HCT116 (cell line): Measurements from ENCODE around the gene E2F6.
A peak's percentile ranks its signal among the peaks of the same experiment; 100 is the strongest.

ENCODE experiments used
- EGR1 ChIP-seq: IDR thresholded peaks from 2 replicates; pipeline ENCODE4 v1.6.1; 2012; ENCODE audit warnings: low read depth
- EZH2 ChIP-seq: fragments of 200-600 bp; sonication (generic); IDR thresholded peaks from 2 replicates; pipeline ENCODE4 v1.6.1; 2017; ENCODE audit warnings: antibody characterized with exemption, mixed run types
- POLR2A ChIP-seq: IDR thresholded peaks from 2 replicates; pipeline ENCODE4 v1.7.0; 2011; ENCODE audit warnings: borderline replicate concordance; ENCODE audit not compliant: insufficient read depth, insufficient read length; ENCODE audit errors: extremely low read depth
- POLR2AphosphoS5 ChIP-seq: IDR thresholded peaks from 2 replicates; pipeline ENCODE4 v1.6.1; 2011; ENCODE audit warnings: mild to moderate bottlenecking, low read depth, low read length, moderate library complexity
- YY1 ChIP-seq: IDR thresholded peaks from 2 replicates; pipeline ENCODE4 v1.6.1; 2011; ENCODE audit warnings: low read length, low read depth, moderate library complexity, mild to moderate bottlenecking; ENCODE audit not compliant: insufficient replicate concordance; ENCODE audit errors: extremely low read depth
- TF ChIP-seq, protein P1 (sequence below), 3 experiments: fragments of 200-600 bp in 1 of 3; sonication (generic) in 1 of 3; IDR thresholded peaks in 2 of 3; conservative IDR thresholded peaks in 1 of 3; 2 replicates each; pipeline ENCODE4 v1.5.1; 2012 to 2017; ENCODE audit warnings: low read depth in 2 of 3, low read length in 2 of 3, antibody characterized with exemption in 1 of 3, borderline replicate concordance in 1 of 3, control low read depth in 1 of 3, mild to moderate bottlenecking in 1 of 3, mixed read lengths in 1 of 3, mixed run types in 1 of 3, moderate library complexity in 1 of 3; ENCODE audit not compliant: insufficient read depth in 1 of 3
- TF ChIP-seq, protein P2 (sequence below): IDR thresholded peaks from 2 replicates; pipeline ENCODE4 v1.6.1; 2012

DNA sequence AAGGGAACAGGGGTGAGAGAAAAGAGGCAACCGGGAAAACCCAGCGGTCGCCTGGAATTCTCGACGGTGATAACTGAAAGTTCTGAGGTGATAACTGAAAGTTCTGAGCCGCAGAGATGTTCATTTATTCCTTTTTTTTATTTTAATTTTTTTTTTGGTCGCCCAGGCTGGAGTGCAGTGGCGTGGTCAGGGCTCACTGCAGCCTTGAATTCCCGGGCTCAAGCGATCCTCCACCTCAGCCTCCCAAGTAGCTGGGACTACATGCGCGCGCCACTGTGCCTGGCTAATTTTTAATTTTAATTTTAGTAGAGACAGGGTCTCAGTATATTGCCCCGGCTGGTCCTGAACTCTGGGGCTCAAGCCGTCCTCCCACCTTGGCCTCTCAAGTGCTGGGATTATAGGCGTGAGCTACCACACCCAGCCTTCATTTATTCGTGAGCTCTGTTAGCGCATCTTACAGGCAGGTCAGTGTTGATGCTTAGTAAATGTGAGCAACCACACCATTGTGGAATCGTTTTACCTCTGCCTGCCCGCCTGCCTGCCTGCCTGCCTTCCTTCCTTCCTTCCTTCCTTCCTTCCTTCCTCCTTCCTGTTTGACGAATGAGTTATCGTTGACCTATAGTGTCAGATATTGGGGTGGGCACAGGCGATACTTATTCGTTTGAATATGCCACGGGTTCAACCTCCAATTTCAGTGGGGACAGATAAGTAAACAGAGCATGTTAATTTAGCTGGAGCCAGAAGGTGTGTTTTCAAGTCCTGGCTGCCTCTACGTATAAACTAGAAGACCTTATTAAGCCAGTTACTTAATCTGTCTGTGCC, 557 bp upstream of the E2F6 start:
- TF ChIP-seq, protein P1, sequence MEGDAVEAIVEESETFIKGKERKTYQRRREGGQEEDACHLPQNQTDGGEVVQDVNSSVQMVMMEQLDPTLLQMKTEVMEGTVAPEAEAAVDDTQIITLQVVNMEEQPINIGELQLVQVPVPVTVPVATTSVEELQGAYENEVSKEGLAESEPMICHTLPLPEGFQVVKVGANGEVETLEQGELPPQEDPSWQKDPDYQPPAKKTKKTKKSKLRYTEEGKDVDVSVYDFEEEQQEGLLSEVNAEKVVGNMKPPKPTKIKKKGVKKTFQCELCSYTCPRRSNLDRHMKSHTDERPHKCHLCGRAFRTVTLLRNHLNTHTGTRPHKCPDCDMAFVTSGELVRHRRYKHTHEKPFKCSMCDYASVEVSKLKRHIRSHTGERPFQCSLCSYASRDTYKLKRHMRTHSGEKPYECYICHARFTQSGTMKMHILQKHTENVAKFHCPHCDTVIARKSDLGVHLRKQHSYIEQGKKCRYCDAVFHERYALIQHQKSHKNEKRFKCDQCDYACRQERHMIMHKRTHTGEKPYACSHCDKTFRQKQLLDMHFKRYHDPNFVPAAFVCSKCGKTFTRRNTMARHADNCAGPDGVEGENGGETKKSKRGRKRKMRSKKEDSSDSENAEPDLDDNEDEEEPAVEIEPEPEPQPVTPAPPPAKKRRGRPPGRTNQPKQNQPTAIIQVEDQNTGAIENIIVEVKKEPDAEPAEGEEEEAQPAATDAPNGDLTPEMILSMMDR (IDR thresholded peaks at IDR 0.05 in 2 of 3, conservative IDR thresholded peaks at IDR 0.05 in 1 of 3; ENCODE audit: borderline replicate concordance in 1 of 3, insufficient read depth in 1 of 3, low read depth in 2 of 3, low read length in 2 of 3): no peak
- TF ChIP-seq POLR2AphosphoS5 (peak; percentile 60), POLR2A (no peak), EGR1 (no peak), EZH2 (no peak), YY1 (no peak)
- TF ChIP-seq, protein P2, sequence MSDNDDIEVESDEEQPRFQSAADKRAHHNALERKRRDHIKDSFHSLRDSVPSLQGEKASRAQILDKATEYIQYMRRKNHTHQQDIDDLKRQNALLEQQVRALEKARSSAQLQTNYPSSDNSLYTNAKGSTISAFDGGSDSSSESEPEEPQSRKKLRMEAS: no peak
